ENCODE measurements around the gene IVL.
A peak's percentile ranks its signal among the peaks of the same experiment; 100 is the strongest.

IVL gene

GRCh38 chr1:152902636-152903035 is 5.7 kb upstream of the IVL start:
- H3K27ac ChIP-seq, result no peak overlapping the region
- DNase-seq (ENCODE audit: low spot score), result no peak
- ChIA-PET POLR2A (ENCODE audit: low non-redundant PET) (interaction anchor here (0.5 kb wide), 1 partner anchor 15 kb away, joined by 3 read pairs; no protein-coding TSS in a partner anchor), CTCF (no interaction called here)
- TF ChIP-seq CTCF (conservative IDR thresholded peaks at IDR 0.05; ENCODE audit: low read depth), result no peak

- no peak for TF ChIP-seq CTCF (conservative IDR thresholded peaks at IDR 0.05; ENCODE audit: low read depth)
- peak overlapping the region; percentile 82 for H3K27ac ChIP-seq
- POLR2A ChIA-PET (ENCODE audit: low non-redundant PET), result no interaction called here
- CTCF ChIA-PET, result no interaction called here
- no peak for DNase-seq (ENCODE audit: low spot score)
These were observed 3.5 kb upstream of the IVL start for GRCh38 chr1:152904688-152905440.

GRCh38 chr1:152906023-152906565 is 2.3 kb upstream of the IVL start:
- peak overlapping the region; percentile 82 for H3K27ac ChIP-seq
- CTCF ChIA-PET, result interaction anchor here (0.6 kb wide), 2 partner anchors 12 to 172 kb away, joined by 3 read pairs; no protein-coding TSS in a partner anchor
- POLR2A ChIA-PET (ENCODE audit: low non-redundant PET), result no interaction called here
- no peak for TF ChIP-seq CTCF (conservative IDR thresholded peaks at IDR 0.05; ENCODE audit: low read depth)
- DNase-seq (ENCODE audit: low spot score), result peak; percentile 92

- H3K27ac ChIP-seq, result no peak overlapping the region
- CTCF ChIA-PET, result interaction anchor here (0.7 kb wide), 1 partner anchor 24 kb away, joined by 3 read pairs; no protein-coding TSS in a partner anchor
- POLR2A ChIA-PET (ENCODE audit: low non-redundant PET), result no interaction called here
- no peak for DNase-seq (ENCODE audit: low spot score)
- TF ChIP-seq CTCF (conservative IDR thresholded peaks at IDR 0.05; ENCODE audit: low read depth), result no peak
These were observed 860 bp downstream of the IVL start for GRCh38 chr1:152909206-152909605.

GRCh38 chr1:152912471-152912870 is 4.1 kb downstream of the IVL start:
- POLR2A ChIA-PET (ENCODE audit: low non-redundant PET), result interaction anchor here (0.6 kb wide), 1 partner anchor 701 kb away, joined by 3 read pairs; the partner anchor contains the start of gene S100A16

GRCh38 chr1:152912900-152913299 is 4.6 kb downstream of the IVL start:
- DNase-seq (ENCODE audit: low spot score), result no peak
- POLR2A ChIA-PET (ENCODE audit: low non-redundant PET), result no interaction called here
- no peak for TF ChIP-seq CTCF (conservative IDR thresholded peaks at IDR 0.05; ENCODE audit: low read depth)
- no peak overlapping the region for H3K27ac ChIP-seq
- CTCF ChIA-PET, result no interaction called here

More at GRCh38 chr1:152912471-152912870, 4.1 kb downstream of the IVL start:
- TF ChIP-seq CTCF (conservative IDR thresholded peaks at IDR 0.05; ENCODE audit: low read depth), result no peak
- H3K27ac ChIP-seq, result no peak overlapping the region
- no peak for DNase-seq (ENCODE audit: low spot score)
- CTCF ChIA-PET, result no interaction called here
